IMR-90 (cell line): ENCODE measurements around the gene CHAF1B. TPM values are rescaled to one million over a fixed set of nuclear protein-coding genes. Genes with fewer than 3 reads are reported as not detected.

Source experiments
- ATAC-seq: fragments of 200-7000 bp; cut with Tn5 transposase; 2 replicates; pipeline ENCODE4 v1.9.1; 2020; ENCODE audit warnings: low read depth, mild to moderate bottlenecking, moderate library complexity
- BruUV-seq: library from RNA; stranded (reverse); fragments of 400-500 nt; replicated peaks from 2 replicates; lab custom pipeline; 2021; lab: Mats Ljungman, UMichigan
- CTCF ChIA-PET: fragments of 300-600 bp; formaldehyde crosslinking; extraction: SDS; loops from one replicate; lab custom pipeline; 2021; ENCODE audit warnings: antibody characterized with exemption; lab: Yijun Ruan, JAX
- POLR2A ChIA-PET: fragments of 300-600 bp; sonication (Branson Sonifier 250); formaldehyde crosslinking; loops from one replicate; lab custom pipeline; 2022; ENCODE audit warnings: antibody characterized with exemption; ENCODE audit not compliant: unreplicated experiment; lab: Charles Lee
- DNase-seq: peaks from one replicate; pipeline ENCODE4 v3.0.0; 2013
- H2AFZ ChIP-seq: replicated peaks from 2 replicates; pipeline ENCODE3; 2013; ENCODE audit warnings: low read length, mild to moderate bottlenecking; ENCODE audit not compliant: poor library complexity
- H2AK5ac ChIP-seq: 2 replicates; pipeline ENCODE4 v1.6.1; 2013; ENCODE audit warnings: low read depth, low read length, inconsistent platforms
- H2AK9ac ChIP-seq: replicated peaks from 2 replicates; pipeline ENCODE3; 2013; ENCODE audit warnings: mild to moderate bottlenecking, low read depth, low read length, moderate library complexity; ENCODE audit not compliant: poor library complexity
- H2BK120ac ChIP-seq: 2 replicates; pipeline ENCODE4 v1.6.1; 2013; ENCODE audit warnings: low read depth, low read length, inconsistent platforms
- H2BK15ac ChIP-seq: 3 replicates; pipeline ENCODE4 v1.6.1; 2013; ENCODE audit warnings: low read depth, low read length, inconsistent platforms
- H2BK20ac ChIP-seq: 2 replicates; pipeline ENCODE4 v1.6.1; 2013; ENCODE audit warnings: low read depth, mild to moderate bottlenecking, inconsistent platforms, low read length, moderate library complexity
- H2BK5ac ChIP-seq: 2 replicates; pipeline ENCODE4 v1.6.1; 2013; ENCODE audit warnings: mild to moderate bottlenecking, low read depth, low read length, inconsistent platforms; ENCODE audit not compliant: poor library complexity, severe bottlenecking
- H3K14ac ChIP-seq: replicated peaks from 2 replicates; pipeline ENCODE4 v1.6.1; 2013; ENCODE audit warnings: low read depth, low read length, inconsistent platforms
- H3K18ac ChIP-seq: 2 replicates; pipeline ENCODE4 v1.6.1; 2013; ENCODE audit warnings: low read depth, low read length, control low read depth
- H3K23ac ChIP-seq: 2 replicates; pipeline ENCODE4 v1.6.1; 2013; ENCODE audit warnings: low read depth, low read length, inconsistent platforms
- H3K27ac ChIP-seq: 2 replicates; pipeline ENCODE4 v1.5.1; 2013; ENCODE audit warnings: mild to moderate bottlenecking, control low read depth, low read length; ENCODE audit not compliant: insufficient read depth
- H3K27me3 ChIP-seq: 2 replicates; pipeline ENCODE4 v1.6.1; 2013; ENCODE audit warnings: low read length; ENCODE audit not compliant: control insufficient read depth, insufficient read depth
- H3K36me3 ChIP-seq: 2 replicates; pipeline ENCODE4 v1.6.1; 2013; ENCODE audit warnings: low read length, mixed read lengths; ENCODE audit not compliant: control insufficient read depth, insufficient read depth
- H3K4ac ChIP-seq: 2 replicates; pipeline ENCODE4 v1.6.1; 2013; ENCODE audit warnings: low read depth, low read length, inconsistent platforms
- H3K4me1 ChIP-seq: 2 replicates; pipeline ENCODE4 v1.6.1; 2013; ENCODE audit warnings: low read length, mixed read lengths; ENCODE audit not compliant: control insufficient read depth, insufficient read depth
- H3K4me2 ChIP-seq: 2 replicates; pipeline ENCODE4 v1.6.1; 2013; ENCODE audit warnings: low read depth, mild to moderate bottlenecking, control low read depth, low read length, moderate library complexity
- H3K4me3 ChIP-seq: 2 replicates; pipeline ENCODE4 v1.5.1; 2013; ENCODE audit warnings: low read depth, mild to moderate bottlenecking, control low read depth, low read length, moderate library complexity; ENCODE audit not compliant: insufficient read depth
- H3K56ac ChIP-seq: 2 replicates; pipeline ENCODE4 v1.6.1; 2013; ENCODE audit warnings: low read length, inconsistent platforms; ENCODE audit not compliant: insufficient read depth; ENCODE audit errors: extremely low read depth
- H3K79me1 ChIP-seq, 2 experiments: 2 replicates each; pipeline ENCODE4 v1.6.1; 2013; ENCODE audit warnings: low read length in 2 of 2, inconsistent platforms in 1 of 2, low read depth in 1 of 2
- H3K9ac ChIP-seq: 2 replicates; pipeline ENCODE4 v1.6.1; 2013; ENCODE audit warnings: low read depth, low read length, control low read depth
- H3K9me1 ChIP-seq: 2 replicates; pipeline ENCODE4 v1.6.1; 2013; ENCODE audit warnings: low read length, inconsistent platforms; ENCODE audit not compliant: insufficient read depth
- H3K9me3 ChIP-seq: 2 replicates; pipeline ENCODE4 v1.6.1; 2013; ENCODE audit warnings: low read length; ENCODE audit not compliant: control insufficient read depth, insufficient read depth
- H4K20me1 ChIP-seq: 2 replicates; pipeline ENCODE4 v1.6.1; 2013; ENCODE audit warnings: low read length, inconsistent platforms; ENCODE audit not compliant: insufficient read depth
- H4K5ac ChIP-seq: 2 replicates; pipeline ENCODE4 v1.6.1; 2013; ENCODE audit warnings: mild to moderate bottlenecking, low read depth, low read length, control low read depth
- H4K8ac ChIP-seq, 2 experiments: 2 replicates each; pipeline ENCODE4 v1.6.1; 2013; ENCODE audit warnings: low read depth in 2 of 2, low read length in 2 of 2, control low read depth in 1 of 2, inconsistent platforms in 1 of 2
- H4K91ac ChIP-seq: 2 replicates; pipeline ENCODE4 v1.6.1; 2013; ENCODE audit warnings: low read depth, low read length, inconsistent platforms; ENCODE audit not compliant: insufficient read depth
- BHLHE40 ChIP-seq: fragments of 150-350 bp; IDR thresholded peaks from 2 replicates; pipeline ENCODE4 v1.6.1; 2016; ENCODE audit warnings: mild to moderate bottlenecking, low read depth, low read length
- CEBPB ChIP-seq: IDR thresholded peaks from 2 replicates; pipeline ENCODE4 v1.6.1; 2012; ENCODE audit warnings: low read depth, low read length, improper control_type of control experiment
- ELK1 ChIP-seq: fragments of 150-350 bp; IDR thresholded peaks from 2 replicates; pipeline ENCODE4 v1.6.1; 2016; ENCODE audit warnings: low read depth, mild to moderate bottlenecking, low read length, moderate library complexity, borderline replicate concordance
- FOS ChIP-seq: fragments of 150-350 bp; IDR thresholded peaks from 2 replicates; pipeline ENCODE4 v1.6.1; 2016; ENCODE audit warnings: low read depth, low read length
- MAFK ChIP-seq: IDR thresholded peaks from 2 replicates; pipeline ENCODE4 v1.6.1; 2012; ENCODE audit warnings: low read depth, low read length, improper control_type of control experiment
- MAZ ChIP-seq: IDR thresholded peaks from 2 replicates; pipeline ENCODE4 v1.6.1; 2012; ENCODE audit warnings: low read depth, mild to moderate bottlenecking, low read length, improper control_type of control experiment, moderate library complexity, borderline replicate concordance
- MXI1 ChIP-seq: IDR thresholded peaks from 2 replicates; pipeline ENCODE4 v1.6.1; 2012; ENCODE audit warnings: low read depth, mild to moderate bottlenecking, low read length, moderate library complexity, borderline replicate concordance
- NFE2L2 ChIP-seq: fragments of 150-350 bp; IDR thresholded peaks from 2 replicates; pipeline ENCODE4 v1.6.1; 2016; ENCODE audit warnings: low read depth, mild to moderate bottlenecking, low read length
- POLR2A ChIP-seq: IDR thresholded peaks from 2 replicates; pipeline ENCODE4 v1.6.1; 2012; ENCODE audit warnings: mild to moderate bottlenecking, low read depth, low read length
- RAD21 ChIP-seq: IDR thresholded peaks from 2 replicates; pipeline ENCODE4 v1.6.1; 2012; ENCODE audit warnings: low read length, improper control_type of control experiment
- RCOR1 ChIP-seq: IDR thresholded peaks from 2 replicates; pipeline ENCODE4 v1.6.1; 2012; ENCODE audit warnings: mild to moderate bottlenecking, low read length, improper control_type of control experiment; ENCODE audit not compliant: insufficient replicate concordance
- RFX5 ChIP-seq: IDR thresholded peaks from 2 replicates; pipeline ENCODE4 v1.8.0; 2012; ENCODE audit warnings: low read depth, mild to moderate bottlenecking, low read length, moderate library complexity
- SMC3 ChIP-seq: fragments of 150-350 bp; IDR thresholded peaks from 2 replicates; pipeline ENCODE4 v1.6.1; 2016; ENCODE audit warnings: low read depth, mild to moderate bottlenecking, antibody characterized with exemption, low read length, moderate library complexity
- WGBS, 2 experiments: methylation state at CpG; one replicate each; pipeline versions ENCODE4 v1.1.5 to v1.1.7; 2013; ENCODE audit warnings: missing lambda C conversion rate in 2 of 2; ENCODE audit not compliant: insufficient read length in 1 of 2; ENCODE audit errors: extremely low coverage in 2 of 2; 5-methylcytosine and 5-hydroxymethylcytosine counted together
- dilution Hi-C: fragments of 300-500 bp; cut with HindIII; formaldehyde crosslinking; loops from one replicate; pipeline ENCODE4 v1.14.3; 2018; ENCODE audit warnings: low sequenced_read_pairs; ENCODE audit not compliant: unreplicated experiment
- in situ Hi-C: fragments of 300-500 bp; cut with MboI; formaldehyde crosslinking; loops from 3 replicates; pipeline ENCODE4 v1.14.3; 2019; ENCODE audit warnings: low sequenced_read_pairs, inconsistent platforms, mixed read lengths
- intact Hi-C: fragments of 100-400 bp; cut with micrococcal nuclease; formaldehyde crosslinking; loops from 2 replicates; pipeline ENCODE4 v1.10.0; 2022
- polyA plus RNA-seq, 3 experiments: library from polyadenylated mRNA; depleted of rRNA; stranded (reverse); fragments of >200 nt; gene quantifications; 2 replicates each; pipeline ENCODE4 v1.2.3, GENCODE V29; 2012; ENCODE audit warnings: low replicate concordance in 1 of 3
- total RNA-seq: library from RNA; depleted of rRNA; stranded (reverse); fragments of >200 nt; gene quantifications from 2 replicates; pipeline ENCODE4 v1.2.3, GENCODE V29; 2012

The CHAF1B gene
- total and polyA plus RNA-seq, 2 of the 4 experiments (the other 2 are of a cell fraction), result 4.5 to 6.4 TPM

- Histone ChIP-seq H3K79me1 (no peaks in the 10 kb centered on the region), H3K4ac (no peak overlapping the region), H3K14ac (no peak overlapping the region), H3K9me1 (no peaks in the 10 kb centered on the region; the same call in 1 of the 2 replicates), H3K23ac (no peak overlapping the region), H4K8ac (no peak overlapping the region), H4K5ac (no peak overlapping the region), H3K56ac (no peak overlapping the region), H2AK9ac (no peak overlapping the region), H2AK5ac (no peak overlapping the region), H2BK15ac (no peak overlapping the region), H2BK120ac (no peak overlapping the region), H3K4me1 (peaks cover 2% of the 10 kb centered on the region; the same call in 1 of the 2 replicates), H3K27me3 (no peaks in the 10 kb centered on the region), H3K9ac (no peak overlapping the region), H2BK5ac (no peak overlapping the region), H2AFZ (no peak overlapping the region), H3K18ac (no peak overlapping the region), H4K91ac (no peak overlapping the region), H4K20me1 (no peaks in the 10 kb centered on the region), H2BK20ac (no peak overlapping the region), H3K9me3 (no peaks in the 10 kb centered on the region), H3K4me2 (no peak overlapping the region), H3K4me3 (no peak overlapping the region), H3K27ac (no peak overlapping the region), H3K36me3 (no peaks in the 10 kb centered on the region)
- POLR2A ChIA-PET, result no interaction called here
- no peak for DNase-seq
- no peak for ATAC-seq
- BruUV-seq, result no TSS peak
- CTCF ChIA-PET, result no interaction called here
- intact Hi-C loops, result no loop called here
- 89% methylated on average over 4 of the region's 6 CpGs; no CpG with 5 or more reads in 1 of the 2 experiments for WGBS, 2 experiments
- in situ Hi-C loops, result no loop called here
- no peak for TF ChIP-seq RCOR1
- TF ChIP-seq NFE2L2, result no peak
- TF ChIP-seq SMC3, result no peak
- TF ChIP-seq MAFK, result no peak
- TF ChIP-seq RFX5, result no peak
- no peak for TF ChIP-seq MAZ
- no peak for TF ChIP-seq MXI1
- no peak for TF ChIP-seq RAD21
- TF ChIP-seq POLR2A, result no peak
- TF ChIP-seq BHLHE40, result no peak
- TF ChIP-seq CEBPB, result no peak
- no peak for TF ChIP-seq ELK1
- no peak for TF ChIP-seq FOS
- dilution Hi-C loops, result no loop called here
These were observed 56.5 kb downstream of the CHAF1B start for GRCh38 chr21:36441715-36442114.
